HG03520 (cell line): ENCODE measurements around the gene IRGM.

Source experiments
- ATAC-seq: cut with Tn5 transposase; IDR thresholded peaks from one replicate; pipeline ENCODE4 v1.9.1; 2021; ENCODE audit warnings: mild to moderate bottlenecking, moderate library complexity; ENCODE audit not compliant: unreplicated experiment

Gene IRGM

GRCh38 chr5:150895431-150896428, 49.4 kb downstream of the IRGM start:
- no peak for ATAC-seq
